CD4-positive, alpha-beta T cell treated with Interferon gamma for 1 hour (primary cell): ENCODE results near the gene MMD2.
"Not testable (repeated sequence)": the region's sequence is repeated elsewhere in the genome, so short reads cannot be mapped to it uniquely, and the experiment has no call there.

ENCODE experiments used
- DNase-seq: peaks from one replicate; pipeline ENCODE4 v3.0.0-alpha.2; 2020

MMD2 gene

DNA sequence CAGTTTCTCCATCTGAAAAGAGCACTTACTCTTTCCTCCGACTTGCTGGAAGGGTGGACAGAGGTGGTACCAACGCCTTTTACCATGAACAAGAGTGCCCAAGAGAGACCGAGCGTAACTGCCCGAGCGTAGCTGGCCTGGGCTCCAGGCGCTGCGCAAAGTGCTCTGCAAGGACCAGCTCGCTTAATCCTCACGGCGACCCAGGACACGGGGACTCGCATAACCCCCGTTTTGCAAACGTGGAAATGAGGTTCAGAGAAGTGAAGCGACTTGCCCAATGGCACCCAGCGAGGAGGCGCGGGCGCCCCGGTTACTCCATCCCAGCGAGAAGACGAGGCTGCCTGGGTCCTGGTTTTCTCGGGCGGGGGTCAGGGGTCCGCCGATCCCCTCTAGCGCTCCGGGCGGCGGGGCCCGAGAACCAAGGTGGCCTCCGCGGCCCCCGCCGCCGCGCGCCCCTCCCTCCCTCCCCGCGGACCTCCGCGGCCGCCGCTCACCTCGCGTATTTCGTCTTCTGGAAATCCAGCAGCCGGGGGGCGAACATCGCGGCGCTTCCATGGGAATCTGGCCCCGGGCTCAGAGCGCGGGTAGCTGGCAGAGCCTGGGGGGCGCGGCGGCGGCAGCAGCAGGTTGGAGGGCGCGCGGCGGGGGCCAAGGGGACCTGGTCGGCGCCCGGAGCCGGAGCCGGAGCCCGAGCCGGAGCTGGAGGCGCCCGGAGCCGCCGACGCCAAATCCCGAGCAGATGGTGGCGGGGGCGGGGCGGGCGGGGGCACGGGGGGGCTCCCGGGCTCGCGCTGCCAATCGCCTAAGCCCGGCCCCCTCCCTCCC, at the start of gene MMD2:
Gene MMD2, minus strand, starts transcription at position 711 of the 825 bp plus-strand sequence. Its CDS starts 170 bp downstream, at position 541.
- DNase-seq, result no peak

GRCh38 chr7:5005066-5005465, 46.1 kb upstream of the MMD2 start:
- DNase-seq, result no peak

GRCh38 chr7:5001911-5002310, 42.9 kb upstream of the MMD2 start:
- no peak for DNase-seq

DNA sequence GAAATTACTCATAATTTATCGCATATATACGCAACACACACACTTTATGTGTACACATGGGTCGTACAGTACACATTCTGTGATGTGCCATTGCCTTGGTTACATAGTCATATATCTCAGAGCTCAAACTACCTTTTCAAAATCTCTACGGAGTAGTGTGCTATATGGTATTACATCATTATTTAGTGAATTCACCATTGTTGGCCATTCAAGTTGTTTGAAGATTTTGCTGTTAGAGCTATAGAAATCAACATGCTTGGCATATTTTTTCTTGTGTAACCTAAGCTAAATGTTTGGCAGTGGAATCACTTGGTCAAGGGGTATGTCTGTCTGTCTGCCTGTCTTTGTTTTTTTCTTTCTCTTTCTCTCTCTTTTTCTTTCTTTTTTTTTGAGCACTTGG, 42.0 kb upstream of the MMD2 start:
- no peak for DNase-seq

DNA sequence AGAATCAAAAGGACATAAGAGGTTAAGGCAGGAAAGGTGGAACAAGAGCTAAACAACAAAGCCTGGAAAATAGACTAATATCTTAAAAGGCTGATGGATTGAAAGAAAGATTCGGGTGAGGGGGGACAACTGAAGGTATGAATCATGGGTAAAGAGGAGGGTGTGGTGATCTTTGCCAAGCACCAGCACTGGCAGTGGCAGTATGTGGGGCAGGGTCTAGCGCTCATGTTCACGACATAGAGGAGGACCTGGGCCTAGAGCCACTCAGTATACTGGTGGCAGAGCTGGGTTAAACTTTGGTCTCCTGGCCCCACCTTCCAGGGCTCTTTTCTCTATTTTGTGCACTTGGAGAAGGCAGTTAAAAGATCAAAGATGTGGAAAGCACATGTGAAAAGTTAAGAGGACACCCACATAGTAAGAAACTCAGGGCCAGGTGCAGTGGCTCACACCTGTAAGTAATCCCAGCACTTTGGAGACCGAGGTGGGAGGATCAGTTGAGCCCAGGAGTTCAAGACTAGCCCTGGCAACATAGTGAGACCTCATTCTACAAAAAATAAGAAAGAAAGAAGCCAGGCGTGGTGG, 40.5 kb upstream of the MMD2 start:
- no peak for DNase-seq

DNA sequence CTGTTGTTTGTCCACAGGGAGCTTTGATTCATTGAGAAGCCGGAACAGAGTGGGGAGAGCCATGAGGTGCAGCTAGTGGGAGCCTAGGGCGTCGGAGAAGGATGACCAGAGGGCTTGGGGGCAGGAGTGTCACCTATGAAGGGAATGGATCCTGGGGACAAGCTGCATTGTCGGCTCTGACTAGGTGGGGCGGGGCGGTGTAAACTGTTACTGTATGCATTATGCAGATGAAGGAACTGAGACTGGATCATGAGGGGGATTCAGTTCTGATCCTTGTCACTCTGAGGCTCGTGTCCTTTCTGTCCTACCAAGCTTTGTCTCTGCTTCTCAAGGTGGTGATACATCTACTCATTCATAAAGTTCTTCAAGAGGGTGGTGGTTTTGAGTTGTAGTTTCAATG, 39.9 kb upstream of the MMD2 start:
- no peak for DNase-seq

GRCh38 chr7:4998244-4998643, 39.3 kb upstream of the MMD2 start:
- no peak for DNase-seq

GRCh38 chr7:4996696-4997222, 37.8 kb upstream of the MMD2 start:
- no peak for DNase-seq

GRCh38 chr7:4995429-4995969, 36.5 kb upstream of the MMD2 start:
- no peak for DNase-seq

DNA sequence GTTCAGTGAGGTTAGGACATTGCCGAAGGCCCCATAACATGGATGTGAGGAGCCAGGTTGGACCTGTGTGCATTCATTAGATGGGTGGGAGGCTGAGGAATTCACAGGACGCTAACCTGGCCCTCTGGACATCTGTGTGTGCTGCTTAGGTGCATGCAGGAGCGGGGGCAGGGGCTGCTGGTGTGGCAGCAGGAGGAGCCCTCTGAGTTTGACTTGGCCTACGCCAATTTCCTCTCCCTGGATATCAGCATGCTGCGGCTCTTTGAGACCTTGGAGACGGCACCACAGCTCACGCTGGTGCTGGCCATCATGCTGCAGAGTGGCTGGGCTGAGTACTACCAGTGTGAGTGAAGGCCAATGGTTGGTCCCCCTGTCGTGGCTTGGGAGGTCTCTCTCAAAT, 34.5 kb upstream of the MMD2 start:
- DNase-seq, result no peak

DNA sequence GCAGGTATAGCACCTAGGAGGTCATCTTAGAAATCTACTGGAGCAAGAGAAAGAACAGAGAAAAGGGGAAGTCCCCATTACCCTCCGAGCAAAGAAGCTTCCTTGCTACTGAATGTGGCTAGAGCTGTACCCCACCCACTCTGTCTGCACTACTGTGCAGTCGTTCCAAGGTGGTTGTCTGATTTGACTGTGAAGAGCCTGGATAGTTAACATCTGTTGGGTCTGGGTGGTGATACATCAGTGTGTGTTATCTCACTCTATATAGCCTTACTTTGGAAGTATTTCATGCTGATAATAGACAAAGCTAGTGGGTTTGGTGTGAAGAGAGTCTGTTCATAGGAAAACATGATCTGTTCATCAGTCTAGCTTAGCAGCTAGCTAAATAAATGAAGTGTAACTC, 23.8 kb upstream of the MMD2 start:
- DNase-seq, result not testable (repeated sequence)

- DNase-seq, result not testable (repeated sequence)
Measured at GRCh38 chr7:4981295-4981890, 22.4 kb upstream of the MMD2 start.

GRCh38 chr7:4975626-4976025, 16.6 kb upstream of the MMD2 start:
- not testable (repeated sequence) for DNase-seq

GRCh38 chr7:4973728-4974198, 14.8 kb upstream of the MMD2 start:
- DNase-seq, result peak; percentile 92

GRCh38 chr7:4972446-4972845, 13.5 kb upstream of the MMD2 start:
- DNase-seq, result not testable (repeated sequence)

DNA sequence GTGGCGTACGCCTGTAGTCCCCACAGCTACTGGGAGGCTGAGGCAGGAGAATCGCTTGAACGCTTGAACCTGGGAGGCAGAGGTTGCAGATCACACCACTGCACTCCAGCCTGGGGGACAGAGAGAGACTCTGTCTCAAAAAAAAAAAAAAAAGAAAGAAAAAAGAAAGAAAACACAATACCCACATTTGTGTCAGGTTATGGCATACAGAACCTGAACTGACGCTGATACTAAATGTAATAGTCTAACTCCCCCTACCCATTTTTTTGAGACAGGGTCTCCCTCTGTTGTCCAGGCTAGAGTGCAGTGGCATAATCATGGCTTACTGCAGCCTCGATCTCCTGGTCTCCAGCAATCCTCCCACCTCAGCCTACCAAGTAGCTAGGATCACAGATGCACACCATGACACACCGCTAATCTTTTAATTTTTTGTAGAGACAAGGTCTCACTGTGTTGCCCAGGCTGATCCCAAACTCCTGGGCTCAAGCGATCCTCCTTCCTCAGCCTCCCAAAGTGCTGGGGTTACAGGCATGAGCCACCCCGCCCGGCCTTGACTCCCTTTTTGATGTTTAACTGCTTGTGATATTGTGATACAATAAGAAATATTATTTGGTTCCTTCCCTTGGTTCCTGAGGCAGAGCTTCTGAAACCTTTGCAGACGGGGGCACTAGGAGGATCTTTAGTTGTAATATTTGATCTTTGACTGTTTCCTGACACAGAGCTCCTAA, 6.5 kb upstream of the MMD2 start:
- DNase-seq, result no peak

DNA sequence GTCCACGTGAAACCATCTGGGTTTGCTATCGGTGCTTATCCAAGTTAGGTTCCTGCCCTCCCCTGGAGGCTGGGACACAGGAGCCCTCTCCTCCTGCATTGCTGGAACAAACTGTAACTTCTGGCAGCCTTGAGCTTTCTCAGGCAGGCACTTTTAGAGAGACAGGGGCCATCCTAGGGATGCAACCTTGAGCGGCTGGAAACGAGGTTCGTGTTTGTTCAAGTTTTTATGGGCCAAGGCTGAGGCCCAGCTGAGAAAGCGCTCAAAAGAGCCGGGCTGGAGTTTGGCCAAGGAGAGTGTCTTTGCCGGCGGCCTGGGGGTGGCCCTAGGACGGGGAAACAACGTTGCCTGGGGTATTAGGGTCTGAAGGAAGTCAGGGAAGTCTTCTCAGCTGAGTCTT, 5.5 kb upstream of the MMD2 start:
- DNase-seq, result no peak

DNA sequence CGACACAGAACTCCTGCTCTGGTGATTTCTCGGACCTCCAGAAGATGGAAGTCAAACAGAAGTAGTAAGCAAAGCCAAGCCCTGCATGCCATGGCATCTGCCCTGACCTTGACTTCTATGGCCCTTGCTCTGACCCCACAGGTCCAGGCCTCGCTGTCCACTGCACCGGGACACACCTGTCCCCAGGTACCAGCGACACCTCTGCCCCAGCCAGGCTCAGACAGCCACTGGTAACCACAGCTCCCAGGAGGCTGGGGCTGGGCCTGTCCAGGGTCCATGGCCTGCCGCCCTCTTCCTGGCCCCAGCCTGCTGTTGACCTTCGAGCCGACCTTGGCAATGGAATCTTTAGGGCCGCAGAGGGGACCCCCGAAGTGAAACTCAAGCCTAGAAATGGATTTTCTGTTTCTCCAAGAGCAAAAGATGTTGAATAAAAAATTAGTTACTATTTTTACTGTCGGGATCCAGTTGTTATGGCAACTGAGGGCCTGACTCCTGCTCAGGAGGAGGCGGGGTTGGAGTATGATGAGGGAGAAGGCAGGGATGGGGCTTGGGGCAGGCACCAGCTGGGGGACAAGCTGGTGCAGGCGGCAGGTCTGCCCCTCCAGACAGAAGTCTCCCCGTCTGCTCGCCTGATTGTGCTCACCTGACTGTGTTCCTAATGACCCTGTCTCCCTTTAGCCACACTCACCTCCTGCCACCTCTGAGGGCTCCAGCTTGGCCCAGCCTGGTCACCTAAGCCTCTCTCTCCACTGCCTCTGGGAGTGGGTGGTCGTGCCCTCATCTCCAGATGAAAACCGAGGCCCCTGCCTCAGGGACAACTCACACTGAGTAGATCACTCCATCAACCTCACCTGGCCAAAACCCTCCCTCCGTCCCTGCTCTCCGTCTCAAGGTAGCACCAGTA, 4.1 kb upstream of the MMD2 start:
- DNase-seq, result no peak

GRCh38 chr7:4960363-4960762, 1.4 kb upstream of the MMD2 start:
- no peak for DNase-seq

- no peak for DNase-seq
Measured at GRCh38 chr7:4959893-4960292, 906 bp upstream of the MMD2 start.

- DNase-seq, result no peak
Measured at GRCh38 chr7:4959306-4959705, 319 bp upstream of the MMD2 start.
